Subcutaneous adipose tissue (tissue), 4 donors: ENCODE data around the gene TBC1D16. TPM values are rescaled to one million over a fixed set of nuclear protein-coding genes. Genes with fewer than 3 reads are reported as not detected.

Experiments
- CTCF ChIP-seq: fragments of 450-650 bp; IDR thresholded peaks from one replicate; pipeline ENCODE4 v1.5.1; 2016; ENCODE audit warnings: low read depth, mild to moderate bottlenecking, control low read depth, antibody characterized with exemption, moderate library complexity
- total RNA-seq, 4 donors: library from RNA; depleted of rRNA; stranded (reverse); fragments of >200 nt; gene quantifications; one replicate each; pipeline ENCODE4 v1.1.0, GENCODE V29; 2016

The TBC1D16 gene
- total RNA-seq, 4 donors from 2014 or later, result 43.5 to 115 (median 60.5) TPM

- no peak for TF ChIP-seq CTCF
Observed at GRCh38 chr17:79926142-79926604, 109.5 kb downstream of the TBC1D16 start.

GRCh38 chr17:79925242-79925957 is 110.3 kb downstream of the TBC1D16 start:
- no peak for TF ChIP-seq CTCF

GRCh38 chr17:79924639-79924976 is 111.1 kb downstream of the TBC1D16 start:
- TF ChIP-seq CTCF, result no peak

- TF ChIP-seq CTCF, result no peak
Observed at GRCh38 chr17:79923974-79924638, 111.6 kb downstream of the TBC1D16 start.

- TF ChIP-seq CTCF, result no peak
Observed at GRCh38 chr17:79922798-79923197, 112.9 kb downstream of the TBC1D16 start.

- TF ChIP-seq CTCF, result no peak
Observed at GRCh38 chr17:79922116-79922601, 113.5 kb downstream of the TBC1D16 start.

- TF ChIP-seq CTCF, result no peak
Observed at GRCh38 chr17:79921411-79922115, 114.1 kb downstream of the TBC1D16 start.
